Hepatocyte (in vitro differentiated cells): ENCODE measurements around the gene PTPRD.

ENCODE experiments used
- CTCF ChIP-seq: fragments of 200-600 bp; sonication (generic); IDR thresholded peaks from 2 replicates; pipeline ENCODE4 v1.5.1; 2016; ENCODE audit warnings: antibody characterized with exemption, mild to moderate bottlenecking; ENCODE audit not compliant: poor library complexity
- EZH2 ChIP-seq: fragments of 200-600 bp; sonication (generic); IDR thresholded peaks from 2 replicates; pipeline ENCODE4 v1.6.1; 2016; ENCODE audit warnings: antibody characterized with exemption, mild to moderate bottlenecking, borderline replicate concordance
- EZH2phosphoT487 ChIP-seq: fragments of 200-600 bp; sonication (generic); IDR thresholded peaks from one replicate; pipeline ENCODE4 v1.6.1; 2018; ENCODE audit warnings: antibody characterized with exemption, mild to moderate bottlenecking, low read depth, moderate library complexity; ENCODE audit not compliant: unreplicated experiment, severe bottlenecking

- no peak for TF ChIP-seq CTCF
- TF ChIP-seq EZH2phosphoT487: no peak
- TF ChIP-seq EZH2: no peak
Observed at GRCh38 chr9:8309258-8309657, 2303.5 kb downstream of the PTPRD start.
